ENCODE measurements around the gene NCKAP5. TPM values are rescaled to one million over a fixed set of nuclear protein-coding genes. Genes with fewer than 3 reads are reported as not detected.

Gene NCKAP5
- total and polyA plus RNA-seq, 9 of the 15 experiments (the other 6 are each of a cell fraction or from before 2014, with no cell fraction given), result not detected

DNA sequence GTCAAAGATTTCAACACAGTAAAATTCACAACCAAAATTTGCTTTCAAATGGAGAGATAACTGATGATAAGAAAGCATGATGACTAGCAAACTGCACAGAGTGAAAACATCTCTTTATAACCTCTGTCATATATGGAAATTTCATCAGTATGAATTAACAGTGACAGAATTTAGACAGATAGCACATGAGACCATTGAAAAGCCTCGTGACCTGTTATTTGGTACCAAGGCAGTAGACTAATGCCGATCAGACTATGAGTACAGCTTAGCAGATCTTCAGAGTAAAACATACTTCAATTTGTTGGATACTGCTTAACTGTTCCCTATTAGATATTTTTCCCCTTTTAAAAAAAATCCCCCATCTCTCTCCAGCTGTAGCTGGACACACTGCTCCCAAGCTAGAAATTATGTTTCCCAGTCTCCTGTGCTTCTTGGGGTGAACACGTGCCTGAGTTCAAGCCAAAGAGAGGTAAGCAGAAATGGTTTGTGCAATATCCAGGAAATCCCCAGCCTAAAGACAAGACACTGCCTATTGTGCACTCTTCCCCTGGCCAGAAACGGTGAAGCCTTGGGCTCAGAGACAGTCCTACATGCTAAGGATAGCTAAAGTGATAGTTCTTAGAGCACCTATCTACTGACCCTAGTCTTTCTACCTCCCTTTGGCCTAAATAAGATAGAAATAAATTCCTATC is 256.1 kb downstream of the NCKAP5 start (continued):
- TF ChIP-seq ZNF124 (CRISPR knock-in tag; IDR thresholded peaks at IDR 0.05) (no peak), PML (IDR thresholded peaks at IDR 0.05; ENCODE audit: low read length) (no peak)

DNA sequence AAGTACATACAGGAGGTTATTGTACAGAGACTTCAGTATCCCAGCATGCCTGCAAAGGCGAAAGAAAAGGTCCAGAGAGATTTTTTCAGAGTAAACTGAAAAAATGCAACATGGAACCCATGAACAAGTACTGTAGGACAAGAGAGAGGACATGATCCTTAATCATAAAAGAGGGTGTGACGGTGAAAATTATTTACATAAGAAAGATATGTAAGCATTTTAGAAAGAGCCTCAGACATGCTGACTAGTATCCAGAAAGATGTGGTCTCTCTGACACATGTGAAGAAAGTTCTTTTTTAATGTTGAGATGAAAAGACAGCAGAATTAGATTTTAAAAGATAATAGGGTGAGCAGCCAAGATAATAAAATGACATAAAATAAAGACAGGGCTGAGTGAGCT is 262.0 kb downstream of the NCKAP5 start:
- in situ Hi-C loops (cut with MboI), result no loop called here

More for the DNA sequence above, 262.0 kb downstream of the NCKAP5 start:
- H3K9ac ChIP-seq (ENCODE audit: insufficient read depth in 1 of 2, low read depth in 2 of 2, low read length in 2 of 2), result no peak overlapping the region
- no peak overlapping the region for H3K27ac ChIP-seq (ENCODE audit: extremely low read depth, low read depth, low read length)
- intact Hi-C loops (cut with micrococcal nuclease), result no loop called here
- BruUV-seq (replicated peaks), result no TSS peak
- ChIA-PET POLR2A (no interaction called here), CTCF (ENCODE audit: low intra/inter-chr PET ratio) (no interaction called here)
- ATAC-seq, result no peak
- no peak overlapping the region for H3K4me3 ChIP-seq
- H3K9me1 ChIP-seq (ENCODE audit: control insufficient read depth, insufficient read depth, low read length), result no peaks in the 10 kb centered on the region
- H3K79me2 ChIP-seq (ENCODE audit: control insufficient read depth, insufficient read depth, low read length), result no peaks in the 10 kb centered on the region
- no peaks in the 10 kb centered on the region for H4K20me1 ChIP-seq (replicated peaks; ENCODE audit: control insufficient read depth, insufficient read depth, low read length)
- no peak for FAIRE-seq
- TF ChIP-seq JUNB (CRISPR knock-in tag; conservative IDR thresholded peaks at IDR 0.05), result no peak
- TF ChIP-seq, protein P1, sequence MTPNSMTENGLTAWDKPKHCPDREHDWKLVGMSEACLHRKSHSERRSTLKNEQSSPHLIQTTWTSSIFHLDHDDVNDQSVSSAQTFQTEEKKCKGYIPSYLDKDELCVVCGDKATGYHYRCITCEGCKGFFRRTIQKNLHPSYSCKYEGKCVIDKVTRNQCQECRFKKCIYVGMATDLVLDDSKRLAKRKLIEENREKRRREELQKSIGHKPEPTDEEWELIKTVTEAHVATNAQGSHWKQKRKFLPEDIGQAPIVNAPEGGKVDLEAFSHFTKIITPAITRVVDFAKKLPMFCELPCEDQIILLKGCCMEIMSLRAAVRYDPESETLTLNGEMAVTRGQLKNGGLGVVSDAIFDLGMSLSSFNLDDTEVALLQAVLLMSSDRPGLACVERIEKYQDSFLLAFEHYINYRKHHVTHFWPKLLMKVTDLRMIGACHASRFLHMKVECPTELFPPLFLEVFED (CRISPR knock-in tag; conservative IDR thresholded peaks at IDR 0.05), result no peak
- no peak for TF ChIP-seq CHD2 (IDR thresholded peaks at IDR 0.05; ENCODE audit: low read depth, low read length)
- no peak for TF ChIP-seq TCFL5 (CRISPR knock-in tag; conservative IDR thresholded peaks at IDR 0.05)
- TF ChIP-seq, protein P2, sequence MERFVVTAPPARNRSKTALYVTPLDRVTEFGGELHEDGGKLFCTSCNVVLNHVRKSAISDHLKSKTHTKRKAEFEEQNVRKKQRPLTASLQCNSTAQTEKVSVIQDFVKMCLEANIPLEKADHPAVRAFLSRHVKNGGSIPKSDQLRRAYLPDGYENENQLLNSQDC (CRISPR knock-in tag; IDR thresholded peaks at IDR 0.05), result no peak
- no peak for TF ChIP-seq ZNF121 (CRISPR knock-in tag; conservative IDR thresholded peaks at IDR 0.05)
- TF ChIP-seq SAP30 (IDR thresholded peaks at IDR 0.05; ENCODE audit: borderline replicate concordance, insufficient read depth, low read depth, low read length, poor library complexity, severe bottlenecking), result no peak
- no peak for TF ChIP-seq ZNF79 (CRISPR knock-in tag; IDR thresholded peaks at IDR 0.05; ENCODE audit: low read depth)
- TF ChIP-seq, protein P3, sequence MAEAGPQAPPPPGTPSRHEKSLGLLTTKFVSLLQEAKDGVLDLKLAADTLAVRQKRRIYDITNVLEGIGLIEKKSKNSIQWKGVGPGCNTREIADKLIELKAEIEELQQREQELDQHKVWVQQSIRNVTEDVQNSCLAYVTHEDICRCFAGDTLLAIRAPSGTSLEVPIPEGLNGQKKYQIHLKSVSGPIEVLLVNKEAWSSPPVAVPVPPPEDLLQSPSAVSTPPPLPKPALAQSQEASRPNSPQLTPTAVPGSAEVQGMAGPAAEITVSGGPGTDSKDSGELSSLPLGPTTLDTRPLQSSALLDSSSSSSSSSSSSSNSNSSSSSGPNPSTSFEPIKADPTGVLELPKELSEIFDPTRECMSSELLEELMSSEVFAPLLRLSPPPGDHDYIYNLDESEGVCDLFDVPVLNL (CRISPR knock-in tag; IDR thresholded peaks at IDR 0.05; ENCODE audit: low read depth), result no peak
- no peak for TF ChIP-seq ZNF584 (CRISPR knock-in tag; IDR thresholded peaks at IDR 0.05; ENCODE audit: low read depth)
- TF ChIP-seq BRD9 (IDR thresholded peaks at IDR 0.05; ENCODE audit: low read depth, partially characterized antibody), result no peak
- TF ChIP-seq, protein P4, sequence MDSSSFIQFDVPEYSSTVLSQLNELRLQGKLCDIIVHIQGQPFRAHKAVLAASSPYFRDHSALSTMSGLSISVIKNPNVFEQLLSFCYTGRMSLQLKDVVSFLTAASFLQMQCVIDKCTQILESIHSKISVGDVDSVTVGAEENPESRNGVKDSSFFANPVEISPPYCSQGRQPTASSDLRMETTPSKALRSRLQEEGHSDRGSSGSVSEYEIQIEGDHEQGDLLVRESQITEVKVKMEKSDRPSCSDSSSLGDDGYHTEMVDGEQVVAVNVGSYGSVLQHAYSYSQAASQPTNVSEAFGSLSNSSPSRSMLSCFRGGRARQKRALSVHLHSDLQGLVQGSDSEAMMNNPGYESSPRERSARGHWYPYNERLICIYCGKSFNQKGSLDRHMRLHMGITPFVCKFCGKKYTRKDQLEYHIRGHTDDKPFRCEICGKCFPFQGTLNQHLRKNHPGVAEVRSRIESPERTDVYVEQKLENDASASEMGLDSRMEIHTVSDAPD (CRISPR knock-in tag; IDR thresholded peaks at IDR 0.05), result no peak
- no peak for TF ChIP-seq ZFP36 (IDR thresholded peaks at IDR 0.05; ENCODE audit: low read depth, low read length, partially characterized antibody)
- H3K36me3 ChIP-seq (ENCODE audit: control insufficient read depth, insufficient read depth, low read length), result no peaks in the 10 kb centered on the region
- H3K4me2 ChIP-seq (ENCODE audit: insufficient read depth, low read length), result no peak overlapping the region
- H3K4me1 ChIP-seq (replicated peaks in 1 of 2; ENCODE audit: control insufficient read depth in 2 of 2, insufficient read depth in 2 of 2, low read length in 2 of 2), result no peaks in the 10 kb centered on the region
- no peak overlapping the region for H2AFZ ChIP-seq (ENCODE audit: low read depth, low read length)
- WGBS (ENCODE audit: insufficient coverage, low coverage, missing lambda C conversion rate), result 3% methylated on average over 2 of the region's 2 CpGs
- DNase-seq (ENCODE audit: extremely low read depth in 1 of 4, low spot score in 3 of 4), result no peak
- no peaks in the 10 kb centered on the region for H3K9me3 ChIP-seq (replicated peaks; ENCODE audit: control insufficient read depth, insufficient read depth, low read depth, low read length)
- no peaks in the 10 kb centered on the region for H3K27me3 ChIP-seq (ENCODE audit: control insufficient read depth in 2 of 2, insufficient read depth in 2 of 2, low read length in 2 of 2)

Data from K562 (cell line).